OCI-LY7 (cell line): ENCODE results near the gene PRCP. TPM values are rescaled to one million over a fixed set of nuclear protein-coding genes. Genes with fewer than 3 reads are reported as not detected.

Experiments used
- BruUV-seq: library from RNA; stranded (reverse); fragments of 400-500 nt; replicated peaks from 2 replicates; lab custom pipeline; 2021; lab: Mats Ljungman, UMichigan
- CTCF ChIA-PET: fragments of 300-600 bp; sonication (Branson Sonifier 250); formaldehyde crosslinking; loops from one replicate; lab custom pipeline; 2022; ENCODE audit warnings: antibody characterized with exemption; ENCODE audit not compliant: unreplicated experiment; lab: Charles Lee
- POLR2A ChIA-PET: fragments of 300-600 bp; sonication (Branson Sonifier 250); formaldehyde crosslinking; loops from one replicate; lab custom pipeline; 2022; ENCODE audit warnings: antibody characterized with exemption; lab: Charles Lee
- DNase-seq: peaks from one replicate; pipeline ENCODE4 v3.0.0-alpha.2; 2015; ENCODE audit warnings: low spot score
- H2AFZ ChIP-seq: fragments of 200-600 bp; sonication (generic), shearing (Covaris generic); 2 replicates; pipeline ENCODE4 v1.6.1; 2014; ENCODE audit warnings: mild to moderate bottlenecking, antibody characterized with exemption, low read length, moderate library complexity
- H3K27ac ChIP-seq: fragments of 200-600 bp; sonication (generic); 2 replicates; pipeline ENCODE4 v1.5.1; 2014; ENCODE audit warnings: mixed run types, low read depth, mild to moderate bottlenecking, moderate library complexity, low read length, inconsistent platforms; ENCODE audit not compliant: poor library complexity, severe bottlenecking
- H3K36me3 ChIP-seq: fragments of 200-600 bp; sonication (generic); 2 replicates; pipeline ENCODE4 v1.6.1; 2014; ENCODE audit warnings: mild to moderate bottlenecking, antibody characterized with exemption, low read length, moderate library complexity, mixed read lengths; ENCODE audit not compliant: insufficient read depth
- H3K4me1 ChIP-seq: fragments of 200-600 bp; sonication (generic); 2 replicates; pipeline ENCODE4 v1.5.1; 2014; ENCODE audit warnings: mild to moderate bottlenecking, low read length; ENCODE audit not compliant: insufficient read depth, poor library complexity, severe bottlenecking
- H3K4me2 ChIP-seq: fragments of 200-600 bp; sonication (generic); 2 replicates; pipeline ENCODE4 v1.6.1; 2014; ENCODE audit warnings: mild to moderate bottlenecking, low read length
- H3K4me3 ChIP-seq: fragments of 200-600 bp; sonication (generic); 2 replicates; pipeline ENCODE4 v1.5.1; 2014; ENCODE audit warnings: mild to moderate bottlenecking, low read depth, low read length; ENCODE audit not compliant: poor library complexity, severe bottlenecking
- H3K79me2 ChIP-seq: fragments of 200-600 bp; sonication (generic); 2 replicates; pipeline ENCODE4 v1.6.1; 2016; ENCODE audit warnings: low read depth, mild to moderate bottlenecking, low read length, moderate library complexity, mixed read lengths; ENCODE audit not compliant: insufficient read depth
- H3K9me2 ChIP-seq: fragments of 200-600 bp; sonication (generic); 2 replicates; pipeline ENCODE4 v1.6.1; 2016; ENCODE audit warnings: mild to moderate bottlenecking, low read length, mixed read lengths; ENCODE audit not compliant: insufficient read depth
- H3K9me3 ChIP-seq: fragments of 200-600 bp; sonication (generic); 2 replicates; pipeline ENCODE4 v1.6.1; 2014; ENCODE audit warnings: mild to moderate bottlenecking, mixed run types, low read length, mixed read lengths
- H4K20me1 ChIP-seq: fragments of 200-600 bp; sonication (generic); 2 replicates; pipeline ENCODE4 v1.6.1; 2014; ENCODE audit warnings: mild to moderate bottlenecking, antibody characterized with exemption, low read length, moderate library complexity, mixed read lengths; ENCODE audit not compliant: insufficient read depth
- EZH2phosphoT487 ChIP-seq: fragments of 200-600 bp; sonication (generic); IDR thresholded peaks from 2 replicates; pipeline ENCODE4 v1.6.1; 2018; ENCODE audit warnings: low read depth, borderline replicate concordance, mild to moderate bottlenecking, mixed run types, antibody characterized with exemption, low read length, moderate library complexity, mixed read lengths
- intact Hi-C: fragments of 100-400 bp; cut with micrococcal nuclease; formaldehyde crosslinking; loops from one replicate; pipeline ENCODE4 v1.10.0; 2022; ENCODE audit not compliant: unreplicated experiment
- total RNA-seq, 2 experiments: library from RNA; depleted of rRNA in 1 of 2; stranded (reverse); fragments of >200 nt in 1 of 2; shearing (Covaris generic) in 1 of 2; gene quantifications; 2 replicates each; pipeline ENCODE4 v1.2.3, GENCODE V29; 2014 to 2022
- TF ChIP-seq, protein P1 (sequence below): fragments of 200-600 bp; sonication (generic); conservative IDR thresholded peaks from 2 replicates; pipeline ENCODE4 v1.5.1; 2014; ENCODE audit warnings: mild to moderate bottlenecking, antibody characterized with exemption, low read length, moderate library complexity, mixed read lengths

Gene PRCP
- total RNA-seq, 2 experiments from 2014 or later, result 6.5 to 18.3 TPM

DNA sequence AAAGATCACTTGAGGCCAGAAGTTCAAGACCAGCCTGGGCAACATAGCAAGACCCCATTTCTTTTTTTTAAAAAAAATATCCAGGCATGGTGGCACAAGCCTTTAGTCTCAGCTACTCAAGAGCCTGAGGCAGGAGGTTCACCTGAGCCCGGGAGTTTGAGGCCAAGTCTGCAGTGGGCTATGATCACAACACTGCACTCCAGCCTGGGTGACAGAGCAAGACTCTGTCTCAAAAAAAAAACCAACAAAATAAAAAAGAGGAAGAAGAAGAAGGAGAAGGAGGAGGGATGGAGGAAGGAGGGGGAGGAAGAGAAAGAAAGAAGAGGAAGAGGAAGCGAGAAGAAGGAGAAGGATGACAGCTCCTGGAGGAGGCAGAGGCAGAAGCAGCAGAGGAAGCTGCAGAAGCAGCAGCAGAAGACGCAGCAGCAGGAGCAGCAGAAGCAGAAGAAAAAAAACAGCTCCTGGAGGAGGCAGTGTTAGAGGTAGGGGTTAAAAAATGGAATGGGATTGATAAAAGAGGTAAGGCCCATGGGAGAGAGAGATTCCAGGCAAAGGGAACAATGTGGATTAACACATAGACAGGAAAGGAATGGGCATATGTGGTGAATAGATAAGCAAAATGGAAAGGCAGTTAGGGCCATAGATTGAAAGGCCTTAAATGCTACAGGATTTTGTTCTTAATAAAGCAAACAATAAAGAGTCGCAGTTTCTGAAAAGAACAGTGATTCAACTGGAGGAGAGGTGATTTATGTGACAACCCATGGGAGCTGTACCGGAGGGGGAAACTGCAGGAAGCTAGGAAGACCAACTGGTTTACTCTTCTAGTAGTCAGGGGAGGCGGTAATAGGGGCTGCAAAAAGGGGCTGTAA, 10.9 kb downstream of the PRCP start:
- H3K36me3 ChIP-seq, result no peaks in the 10 kb centered on the region
- CTCF ChIA-PET, result no interaction called here
- no peaks in the 10 kb centered on the region for H3K79me2 ChIP-seq
- POLR2A ChIA-PET, result interaction anchor here (0.5 to 1.3 kb wide), 3 partner anchors 12 to 359 kb away, joined by 3 to 14 read pairs (median 5); partner anchors contain the start of gene DDIAS
- H3K4me2 ChIP-seq, result peak overlapping the region; percentile 43
- intact Hi-C loops, result no loop called here
- no peak overlapping the region for H3K27ac ChIP-seq
- no TSS peak for BruUV-seq
- H2AFZ ChIP-seq, result no peak overlapping the region
- no peaks in the 10 kb centered on the region for H3K9me3 ChIP-seq
- no peak overlapping the region for H3K4me3 ChIP-seq
- no peak for TF ChIP-seq EZH2phosphoT487
- TF ChIP-seq, protein P1, sequence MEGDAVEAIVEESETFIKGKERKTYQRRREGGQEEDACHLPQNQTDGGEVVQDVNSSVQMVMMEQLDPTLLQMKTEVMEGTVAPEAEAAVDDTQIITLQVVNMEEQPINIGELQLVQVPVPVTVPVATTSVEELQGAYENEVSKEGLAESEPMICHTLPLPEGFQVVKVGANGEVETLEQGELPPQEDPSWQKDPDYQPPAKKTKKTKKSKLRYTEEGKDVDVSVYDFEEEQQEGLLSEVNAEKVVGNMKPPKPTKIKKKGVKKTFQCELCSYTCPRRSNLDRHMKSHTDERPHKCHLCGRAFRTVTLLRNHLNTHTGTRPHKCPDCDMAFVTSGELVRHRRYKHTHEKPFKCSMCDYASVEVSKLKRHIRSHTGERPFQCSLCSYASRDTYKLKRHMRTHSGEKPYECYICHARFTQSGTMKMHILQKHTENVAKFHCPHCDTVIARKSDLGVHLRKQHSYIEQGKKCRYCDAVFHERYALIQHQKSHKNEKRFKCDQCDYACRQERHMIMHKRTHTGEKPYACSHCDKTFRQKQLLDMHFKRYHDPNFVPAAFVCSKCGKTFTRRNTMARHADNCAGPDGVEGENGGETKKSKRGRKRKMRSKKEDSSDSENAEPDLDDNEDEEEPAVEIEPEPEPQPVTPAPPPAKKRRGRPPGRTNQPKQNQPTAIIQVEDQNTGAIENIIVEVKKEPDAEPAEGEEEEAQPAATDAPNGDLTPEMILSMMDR, result no peak
- no peaks in the 10 kb centered on the region for H4K20me1 ChIP-seq
- peak; percentile 37 for DNase-seq
- peaks cover 14% of the 10 kb centered on the region for H3K4me1 ChIP-seq
- no peaks in the 10 kb centered on the region for H3K9me2 ChIP-seq

- Histone ChIP-seq H3K27ac (no peak overlapping the region), H3K79me2 (no peaks in the 10 kb centered on the region), H3K4me3 (no peak overlapping the region), H3K9me3 (no peaks in the 10 kb centered on the region), H3K9me2 (no peaks in the 10 kb centered on the region), H3K36me3 (no peaks in the 10 kb centered on the region), H3K4me2 (no peak overlapping the region), H4K20me1 (no peaks in the 10 kb centered on the region), H3K4me1 (peaks cover under 1% of the 10 kb centered on the region), H2AFZ (no peak overlapping the region)
- ChIA-PET CTCF (no interaction called here), POLR2A (interaction anchor here (0.5 to 0.7 kb wide), 2 partner anchors 26 to 368 kb away, joined by 3 to 4 read pairs; no protein-coding TSS in a partner anchor)
- BruUV-seq, result no TSS peak
- DNase-seq, result no peak
- intact Hi-C loops, result no loop called here
- TF ChIP-seq, protein P1, result no peak
- no peak for TF ChIP-seq EZH2phosphoT487
Measured at GRCh38 chr11:82883853-82884252, 16.4 kb downstream of the PRCP start.
